Measurements from ENCODE around the gene EGFL6.

DNA sequence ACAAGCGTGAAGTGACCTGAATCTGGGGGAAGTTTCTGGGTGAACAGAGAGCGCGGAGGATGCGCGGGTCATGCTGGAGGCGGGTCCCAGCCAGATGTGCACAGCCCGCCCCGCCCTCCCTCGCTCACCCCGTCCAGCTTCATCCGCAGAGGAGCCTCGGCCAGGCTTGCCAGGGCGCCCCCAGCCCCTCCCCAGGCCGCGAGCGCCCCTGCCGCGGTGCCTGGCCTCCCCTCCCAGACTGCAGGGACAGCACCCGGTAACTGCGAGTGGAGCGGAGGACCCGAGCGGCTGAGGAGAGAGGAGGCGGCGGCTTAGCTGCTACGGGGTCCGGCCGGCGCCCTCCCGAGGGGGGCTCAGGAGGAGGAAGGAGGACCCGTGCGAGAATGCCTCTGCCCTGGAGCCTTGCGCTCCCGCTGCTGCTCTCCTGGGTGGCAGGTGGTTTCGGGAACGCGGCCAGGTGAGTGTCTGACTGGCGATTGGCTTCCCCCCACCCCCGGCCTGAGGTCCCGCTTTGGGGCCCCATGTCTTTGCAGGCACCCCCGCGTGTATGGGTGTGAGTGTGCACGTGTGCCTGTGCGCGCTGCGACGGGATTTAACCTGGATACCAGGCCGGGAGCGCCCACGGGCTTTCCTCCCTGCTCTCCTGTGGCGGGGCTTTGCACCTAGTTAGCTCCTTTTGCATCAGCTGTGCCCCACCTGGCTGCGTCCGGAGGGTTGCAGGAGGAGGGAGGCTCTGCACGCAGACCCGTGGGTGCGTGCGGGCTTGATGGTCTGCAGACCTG is at the start of gene EGFL6:
- TF ChIP-seq, protein P1, sequence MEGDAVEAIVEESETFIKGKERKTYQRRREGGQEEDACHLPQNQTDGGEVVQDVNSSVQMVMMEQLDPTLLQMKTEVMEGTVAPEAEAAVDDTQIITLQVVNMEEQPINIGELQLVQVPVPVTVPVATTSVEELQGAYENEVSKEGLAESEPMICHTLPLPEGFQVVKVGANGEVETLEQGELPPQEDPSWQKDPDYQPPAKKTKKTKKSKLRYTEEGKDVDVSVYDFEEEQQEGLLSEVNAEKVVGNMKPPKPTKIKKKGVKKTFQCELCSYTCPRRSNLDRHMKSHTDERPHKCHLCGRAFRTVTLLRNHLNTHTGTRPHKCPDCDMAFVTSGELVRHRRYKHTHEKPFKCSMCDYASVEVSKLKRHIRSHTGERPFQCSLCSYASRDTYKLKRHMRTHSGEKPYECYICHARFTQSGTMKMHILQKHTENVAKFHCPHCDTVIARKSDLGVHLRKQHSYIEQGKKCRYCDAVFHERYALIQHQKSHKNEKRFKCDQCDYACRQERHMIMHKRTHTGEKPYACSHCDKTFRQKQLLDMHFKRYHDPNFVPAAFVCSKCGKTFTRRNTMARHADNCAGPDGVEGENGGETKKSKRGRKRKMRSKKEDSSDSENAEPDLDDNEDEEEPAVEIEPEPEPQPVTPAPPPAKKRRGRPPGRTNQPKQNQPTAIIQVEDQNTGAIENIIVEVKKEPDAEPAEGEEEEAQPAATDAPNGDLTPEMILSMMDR (IDR thresholded peaks at IDR 0.05; ENCODE audit: poor library complexity, severe bottlenecking): no peak
- TF ChIP-seq MXI1 (conservative IDR thresholded peaks at IDR 0.05; ENCODE audit: poor library complexity, severe bottlenecking): no peak
- no peak for TF ChIP-seq EP300 (conservative IDR thresholded peaks at IDR 0.05; ENCODE audit: poor library complexity, severe bottlenecking)
- TF ChIP-seq POLR2AphosphoS5 (IDR thresholded peaks at IDR 0.05): no peak
- no peak for TF ChIP-seq RAD21 (conservative IDR thresholded peaks at IDR 0.05)
- TF ChIP-seq TAF1 (IDR thresholded peaks at IDR 0.05; ENCODE audit: low read depth): no peak
